HG02870 (cell line): ENCODE results near the gene OBP2A.

Source experiments
- ATAC-seq: cut with Tn5 transposase; IDR thresholded peaks from one replicate; pipeline ENCODE4 v1.9.1; 2021; ENCODE audit warnings: mild to moderate bottlenecking, moderate library complexity; ENCODE audit not compliant: unreplicated experiment

OBP2A gene

DNA sequence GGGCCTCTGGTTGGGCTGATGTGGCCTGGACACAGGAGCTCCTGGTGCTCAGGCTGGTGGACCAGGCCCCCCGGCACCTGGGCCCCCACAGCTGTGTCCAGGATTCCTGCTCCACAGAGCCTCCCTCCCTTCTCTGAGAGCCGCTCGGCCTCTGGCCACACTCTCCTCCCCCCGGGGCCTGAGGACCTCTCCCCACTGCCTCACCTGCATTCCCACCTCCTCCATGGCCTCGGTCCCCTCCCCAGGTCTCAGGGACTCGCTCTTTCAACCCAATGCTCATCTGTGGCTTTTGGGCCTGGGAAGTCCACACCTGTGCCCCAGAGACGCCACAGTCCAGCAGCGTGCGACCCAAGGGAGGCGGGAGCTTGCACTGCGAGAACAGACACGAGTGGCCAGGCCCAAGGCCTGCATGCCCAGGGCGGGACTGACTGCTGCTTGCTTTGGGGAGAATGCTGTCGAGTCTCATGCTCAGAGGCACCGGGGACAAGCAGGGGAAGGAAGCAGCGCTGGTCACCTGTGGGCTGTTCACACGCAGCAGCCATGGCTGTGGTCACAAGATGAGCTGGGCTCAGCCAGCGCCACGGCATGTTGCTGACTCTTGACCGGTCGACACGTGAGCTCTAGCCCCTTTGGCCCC is 30.2 kb downstream of the OBP2A start:
- no peak for ATAC-seq

GRCh38 chr9:135577256-135577655 is 31.3 kb downstream of the OBP2A start:
- ATAC-seq, result no peak

- ATAC-seq, result no peak
Measured at GRCh38 chr9:135579356-135579755, 33.4 kb downstream of the OBP2A start.

DNA sequence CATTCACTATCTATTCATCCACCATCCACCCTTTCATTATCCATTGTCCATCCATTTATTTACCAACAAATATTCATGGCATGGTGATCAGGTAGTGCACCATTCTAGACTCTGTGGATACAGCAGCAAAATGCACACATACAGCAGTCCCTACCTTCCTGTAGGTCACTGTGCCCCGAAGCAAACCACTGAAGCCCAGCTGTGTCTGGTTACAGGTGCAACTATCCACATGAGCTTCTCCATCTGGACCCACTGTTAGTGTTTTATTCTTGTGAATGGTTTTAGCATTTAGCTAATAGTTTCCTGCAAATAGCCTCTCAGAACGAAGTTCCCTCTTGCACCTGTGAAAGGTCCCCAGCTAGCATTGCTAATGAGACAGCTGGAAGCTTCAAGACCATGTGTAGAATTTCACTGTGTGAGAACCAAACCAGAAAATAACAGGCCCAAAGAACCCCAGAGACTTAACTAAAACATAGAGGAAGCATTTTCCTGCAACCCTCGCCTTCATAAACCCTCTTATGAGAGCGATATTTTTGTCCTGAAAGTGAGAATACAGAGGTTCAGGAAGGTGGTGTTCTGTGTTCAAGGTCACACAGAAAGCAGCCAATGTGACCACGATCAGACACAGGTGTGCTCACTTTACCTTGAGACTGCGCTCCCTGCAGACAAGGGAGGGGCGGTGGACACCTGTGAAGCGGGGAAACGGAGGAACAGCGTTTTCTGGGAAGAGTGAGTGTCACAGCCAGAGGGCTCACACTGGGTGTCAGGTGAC is 34.1 kb downstream of the OBP2A start:
- no peak for ATAC-seq

DNA sequence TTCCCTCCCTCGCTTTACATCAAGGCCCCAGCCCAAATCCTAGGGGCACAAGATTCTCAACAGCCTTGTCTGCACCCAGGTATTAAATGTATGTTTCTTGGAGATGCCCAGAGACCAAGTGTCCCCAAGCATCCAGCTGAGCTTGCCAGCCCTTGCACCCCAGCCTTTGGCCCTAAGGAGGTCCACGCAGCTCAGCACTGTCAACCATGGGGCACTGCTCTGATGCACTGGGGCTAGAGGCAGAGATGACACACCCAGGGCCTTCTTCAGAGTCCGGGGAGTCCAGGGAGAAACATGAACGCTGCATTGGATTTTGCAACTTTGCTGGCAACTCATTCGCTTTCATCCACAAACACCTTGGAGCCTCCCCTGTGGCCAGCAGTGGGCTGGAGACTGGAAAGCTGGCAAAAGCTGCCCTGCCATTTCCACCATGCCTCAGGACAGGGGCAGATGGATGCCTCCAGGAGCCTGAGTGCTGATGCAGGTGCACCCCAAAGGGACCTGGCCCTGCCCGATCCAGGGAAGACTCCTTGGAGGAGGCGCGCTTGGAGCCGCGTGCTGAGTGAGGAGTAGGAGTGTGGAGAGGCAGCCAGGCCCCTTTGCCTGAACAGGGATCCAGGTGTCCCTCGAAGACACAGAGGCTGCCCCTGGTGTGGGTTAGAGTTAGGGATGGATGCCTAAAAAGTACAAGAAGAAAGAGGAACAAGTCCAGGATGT is 34.9 kb downstream of the OBP2A start:
- ATAC-seq, result no peak

DNA sequence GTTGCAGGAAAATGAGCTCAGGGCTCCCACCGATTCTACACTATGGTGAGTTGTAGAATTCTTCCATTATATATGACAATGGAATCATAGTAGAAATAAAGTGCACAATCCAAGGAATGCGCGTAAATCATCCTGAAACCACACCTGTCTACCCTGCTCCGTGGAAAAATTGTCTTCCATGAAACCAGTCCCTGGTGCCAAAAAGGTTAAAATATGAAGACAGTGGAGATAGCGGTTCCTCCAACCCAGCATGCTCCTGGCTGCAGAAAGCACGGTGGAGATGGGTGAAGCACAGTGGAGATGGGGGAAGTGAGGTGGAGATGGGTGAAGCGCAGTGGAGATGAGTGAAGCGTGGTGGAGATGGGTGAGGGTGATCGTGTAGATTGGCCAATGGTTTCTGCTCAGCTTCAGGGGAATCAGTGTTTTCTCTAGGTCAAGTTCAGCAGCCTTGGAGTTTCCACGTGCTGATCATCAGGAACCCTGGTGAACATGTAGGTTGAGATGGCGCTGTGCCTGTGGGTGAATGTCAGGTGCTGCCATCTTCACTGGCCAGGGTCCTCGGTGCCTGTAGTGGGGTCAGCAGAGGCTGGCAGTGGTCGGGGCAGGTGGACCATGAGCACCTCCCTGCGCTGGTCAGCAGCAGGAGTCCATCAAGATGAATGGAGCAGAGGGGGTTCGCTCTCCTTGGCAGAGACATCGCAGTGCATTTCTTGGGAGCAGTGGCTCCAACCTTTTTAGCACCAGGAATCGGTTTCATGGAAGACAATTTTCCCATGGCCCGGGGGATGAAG is 35.9 kb downstream of the OBP2A start:
- ATAC-seq, result no peak

GRCh38 chr9:135582541-135582940 is 36.6 kb downstream of the OBP2A start:
- ATAC-seq, result no peak

DNA sequence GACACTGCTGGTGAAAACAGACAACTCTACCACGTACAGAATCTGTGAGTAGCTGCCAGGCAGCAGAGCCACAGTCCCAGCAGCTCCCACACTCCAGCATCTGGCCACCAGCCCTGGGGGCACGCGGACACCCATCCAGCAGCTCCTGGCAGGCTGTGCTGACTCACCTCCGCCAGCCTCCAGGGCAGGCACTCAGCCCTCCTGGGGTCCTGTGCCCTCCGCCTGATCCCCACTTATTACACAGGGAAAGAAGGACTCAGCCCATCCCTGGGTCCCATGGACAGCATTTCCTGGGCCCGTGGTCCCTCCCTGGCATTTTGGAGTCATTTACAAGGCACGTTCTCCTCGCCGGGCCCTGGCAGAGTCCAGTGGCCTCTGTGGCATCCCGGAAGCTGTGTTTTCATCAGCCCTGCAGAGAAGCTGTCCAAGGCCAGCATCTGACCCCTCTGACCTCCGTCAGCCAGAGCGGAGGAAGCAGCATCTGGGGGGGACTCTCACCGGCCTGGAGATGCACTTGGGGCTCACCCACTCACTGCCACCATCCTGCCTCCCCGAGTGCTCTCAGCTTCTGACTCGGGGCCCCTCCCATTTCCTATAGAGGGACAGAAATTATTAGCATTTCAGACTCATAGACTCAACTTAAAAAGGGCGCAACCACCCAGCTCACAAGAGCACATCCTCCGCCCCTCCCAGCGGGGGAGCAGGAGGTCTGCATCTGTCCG is 37.2 kb downstream of the OBP2A start:
- ATAC-seq, result no peak

DNA sequence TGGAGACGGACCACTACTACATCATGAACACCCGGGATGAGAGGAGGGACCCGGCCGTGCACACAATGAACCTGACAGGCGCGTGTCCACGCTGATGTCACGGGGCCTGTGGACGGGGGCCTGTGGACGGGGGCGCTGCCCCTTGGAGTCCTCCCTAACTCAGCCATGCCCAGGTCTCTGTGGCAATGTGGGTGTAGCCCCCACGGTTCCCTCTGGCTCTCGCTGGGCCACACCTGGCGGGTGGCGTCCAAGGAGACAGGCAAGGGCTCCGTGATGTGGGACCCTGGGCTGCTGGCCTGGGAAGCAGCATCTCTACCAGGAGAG is 37.7 kb downstream of the OBP2A start:
- ATAC-seq, result no peak

- ATAC-seq, result no peak
Measured at GRCh38 chr9:135584371-135584770, 38.4 kb downstream of the OBP2A start.

- ATAC-seq, result no peak
Measured at GRCh38 chr9:135584934-135585333, 39.0 kb downstream of the OBP2A start.

GRCh38 chr9:135586601-135587109 is 40.7 kb downstream of the OBP2A start:
- ATAC-seq, result no peak

GRCh38 chr9:135587658-135588057 is 41.7 kb downstream of the OBP2A start:
- no peak for ATAC-seq

DNA sequence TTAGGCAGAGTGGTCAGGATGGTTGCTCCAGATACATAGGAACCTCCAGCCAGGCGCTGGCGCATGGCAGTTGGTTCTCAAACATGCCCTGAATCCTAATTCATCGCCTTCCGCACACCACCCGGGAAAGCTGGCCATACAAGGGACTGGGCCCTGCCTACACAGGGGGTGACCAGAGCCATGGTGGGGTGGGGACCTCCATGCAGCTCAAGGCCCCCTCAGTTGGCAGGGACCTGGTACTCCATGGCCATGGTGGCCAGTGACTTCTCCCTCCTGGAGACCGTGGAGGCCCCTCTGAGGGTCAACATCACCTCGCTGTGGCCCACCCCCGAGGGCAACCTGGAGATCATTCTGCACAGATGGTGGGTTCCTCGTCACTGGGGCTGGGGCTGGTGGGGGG is 42.4 kb downstream of the OBP2A start:
- no peak for ATAC-seq

- no peak for ATAC-seq
Measured at GRCh38 chr9:135588886-135589595, 43.1 kb downstream of the OBP2A start.

DNA sequence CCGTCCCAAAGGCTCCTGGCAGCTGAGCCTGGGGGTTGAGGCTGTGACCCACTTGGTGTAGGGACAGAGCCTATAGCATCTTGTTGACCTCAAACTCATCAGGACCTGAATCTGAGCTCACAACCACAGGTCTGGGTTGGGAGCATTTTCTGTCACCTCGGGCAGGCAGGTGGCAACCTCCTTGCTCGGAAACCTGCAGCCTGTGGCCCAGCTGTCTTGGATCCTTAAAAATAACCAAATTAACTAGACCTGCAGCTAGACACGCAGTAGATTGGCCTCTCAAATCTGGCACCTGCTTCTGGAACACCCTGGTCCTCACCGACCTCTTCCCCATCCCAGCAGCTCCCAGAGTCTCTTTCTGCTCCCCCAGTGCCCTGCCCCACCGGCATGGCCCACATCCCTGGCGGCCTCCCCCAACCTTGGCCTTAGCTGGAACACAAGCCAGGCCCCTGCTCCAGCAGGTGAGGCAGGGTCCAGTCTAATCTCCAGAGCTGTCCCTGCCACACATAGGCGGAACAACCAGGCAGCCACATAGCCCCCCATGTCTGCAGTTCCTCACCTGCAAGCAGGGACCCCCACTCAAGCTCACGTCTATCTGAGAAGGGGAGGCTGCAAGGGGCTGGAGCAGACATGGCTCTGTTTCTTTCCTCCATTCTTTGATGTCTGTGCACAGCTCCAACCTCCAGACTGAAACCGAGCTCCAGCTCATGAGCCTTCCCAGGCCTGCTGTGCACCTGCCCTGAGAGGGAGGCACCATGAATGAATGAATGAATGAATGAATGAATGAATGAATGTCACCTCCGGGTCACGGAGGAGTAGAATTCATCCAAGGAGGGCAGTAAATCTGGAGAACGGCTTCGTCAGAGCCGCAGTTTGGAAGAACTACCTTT is 43.9 kb downstream of the OBP2A start:
- ATAC-seq, result no peak

GRCh38 chr9:135590486-135591079 is 44.7 kb downstream of the OBP2A start:
- no peak for ATAC-seq

DNA sequence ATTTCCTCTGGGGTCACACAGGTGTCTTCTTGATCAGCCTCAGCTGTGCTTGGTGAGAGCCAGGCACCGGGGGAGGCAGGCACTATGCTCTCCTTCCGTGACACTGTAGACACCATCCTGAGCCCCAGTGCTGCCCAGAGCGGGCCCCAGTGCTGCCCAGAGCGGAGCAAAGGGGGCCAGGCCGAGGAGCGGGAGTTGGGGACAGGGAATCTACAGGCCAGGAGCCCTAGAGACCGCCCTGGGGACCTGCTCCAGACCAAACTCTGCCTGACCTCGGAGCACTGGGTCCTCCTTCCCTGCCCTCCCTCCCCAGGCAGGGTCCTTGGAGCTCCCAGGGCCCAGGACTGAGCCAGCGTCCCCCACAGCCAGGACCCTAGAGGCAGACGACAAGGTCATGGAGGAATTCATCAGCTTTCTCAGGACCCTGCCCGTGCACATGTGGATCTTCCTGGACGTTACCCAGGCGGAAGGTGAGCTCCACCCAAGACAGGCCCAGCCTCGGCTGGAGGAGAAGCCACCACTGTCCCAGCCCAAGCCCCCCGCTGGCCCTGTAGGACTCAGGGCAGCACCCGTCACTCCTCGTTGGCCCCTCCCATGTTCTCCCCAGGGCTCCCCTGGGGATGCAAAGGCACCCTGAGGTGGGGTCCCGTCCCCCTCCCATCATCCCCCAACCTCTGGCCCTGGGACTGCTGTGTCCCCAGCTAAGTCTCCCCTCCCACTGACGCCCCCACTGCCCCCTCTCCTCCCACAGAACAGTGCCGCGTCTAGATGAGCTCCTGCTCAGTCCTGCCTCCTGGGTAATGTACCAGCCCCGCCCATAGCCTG is 45.8 kb downstream of the OBP2A start:
- no peak for ATAC-seq
